NB4 (cell line): Measurements from ENCODE around the gene PRPS1.

Experiments used
- DNase-seq: peaks from one replicate; pipeline ENCODE4 v3.0.0; 2010; ENCODE audit warnings: low read depth
- H3K4me3 ChIP-seq: one replicate; pipeline ENCODE4 v1.5.1; 2011; ENCODE audit warnings: mild to moderate bottlenecking, low read depth, low read length, moderate library complexity
- CTCF ChIP-seq: IDR thresholded peaks from one replicate; pipeline ENCODE4 v1.5.1; 2012; ENCODE audit warnings: low read depth, low read length
- MAX ChIP-seq: IDR thresholded peaks from 2 replicates; pipeline ENCODE4 v1.6.1; 2011; ENCODE audit warnings: low read depth, low read length
- MYC ChIP-seq: IDR thresholded peaks from 2 replicates; pipeline ENCODE4 v1.6.1; 2011; ENCODE audit warnings: low read depth, low read length
- POLR2A ChIP-seq: IDR thresholded peaks from 2 replicates; pipeline ENCODE4 v1.6.1; 2011; ENCODE audit warnings: mild to moderate bottlenecking; ENCODE audit not compliant: insufficient read length; ENCODE audit errors: extremely low read depth

PRPS1 gene

GRCh38 chrX:107627838-107628661 lies at the start of gene PRPS1:
Gene PRPS1 (plus strand): TSS chrX:107628510. CDS start chrX:107628629, 119 bp downstream.
- DNase-seq = peak; percentile 97
- no peak; the same call in none of the 2 replicates for TF ChIP-seq MAX
- peak; percentile 39; the same call in 1 of the 2 replicates for TF ChIP-seq MYC
- no peak for TF ChIP-seq CTCF
- peak; percentile 77 for TF ChIP-seq POLR2A
- H3K4me3 ChIP-seq = peak within 1 kb of the TSS; percentile 97

- H3K4me3 ChIP-seq = no peak overlapping the region
- TF ChIP-seq MAX (no peak), CTCF (no peak), MYC (no peak), POLR2A (no peak)
- peak; percentile 9 for DNase-seq
These were observed 48.4 kb upstream of the PRPS1 start for GRCh38 chrX:107579956-107580355.

GRCh38 chrX:107581923-107582322 lies 46.4 kb upstream of the PRPS1 start:
- no peak for DNase-seq
- TF ChIP-seq CTCF = no peak
- TF ChIP-seq MYC = no peak
- no peak for TF ChIP-seq MAX
- no peak for TF ChIP-seq POLR2A
- no peak overlapping the region for H3K4me3 ChIP-seq

GRCh38 chrX:107589243-107589642 lies 39.1 kb upstream of the PRPS1 start:
- TF ChIP-seq CTCF (no peak), MAX (no peak), POLR2A (no peak), MYC (no peak)
- no peak overlapping the region for H3K4me3 ChIP-seq
- DNase-seq = no peak

GRCh38 chrX:107596651-107597050 lies 31.7 kb upstream of the PRPS1 start:
- TF ChIP-seq MYC (no peak), MAX (no peak), POLR2A (no peak), CTCF (no peak)
- H3K4me3 ChIP-seq = no peak overlapping the region
- DNase-seq = no peak
